ENCODE results near the gene HSPA1A.
"Not testable (repeated sequence)": the region's sequence is repeated elsewhere in the genome, so short reads cannot be mapped to it uniquely, and the experiment has no call there.

Gene HSPA1A

DNA sequence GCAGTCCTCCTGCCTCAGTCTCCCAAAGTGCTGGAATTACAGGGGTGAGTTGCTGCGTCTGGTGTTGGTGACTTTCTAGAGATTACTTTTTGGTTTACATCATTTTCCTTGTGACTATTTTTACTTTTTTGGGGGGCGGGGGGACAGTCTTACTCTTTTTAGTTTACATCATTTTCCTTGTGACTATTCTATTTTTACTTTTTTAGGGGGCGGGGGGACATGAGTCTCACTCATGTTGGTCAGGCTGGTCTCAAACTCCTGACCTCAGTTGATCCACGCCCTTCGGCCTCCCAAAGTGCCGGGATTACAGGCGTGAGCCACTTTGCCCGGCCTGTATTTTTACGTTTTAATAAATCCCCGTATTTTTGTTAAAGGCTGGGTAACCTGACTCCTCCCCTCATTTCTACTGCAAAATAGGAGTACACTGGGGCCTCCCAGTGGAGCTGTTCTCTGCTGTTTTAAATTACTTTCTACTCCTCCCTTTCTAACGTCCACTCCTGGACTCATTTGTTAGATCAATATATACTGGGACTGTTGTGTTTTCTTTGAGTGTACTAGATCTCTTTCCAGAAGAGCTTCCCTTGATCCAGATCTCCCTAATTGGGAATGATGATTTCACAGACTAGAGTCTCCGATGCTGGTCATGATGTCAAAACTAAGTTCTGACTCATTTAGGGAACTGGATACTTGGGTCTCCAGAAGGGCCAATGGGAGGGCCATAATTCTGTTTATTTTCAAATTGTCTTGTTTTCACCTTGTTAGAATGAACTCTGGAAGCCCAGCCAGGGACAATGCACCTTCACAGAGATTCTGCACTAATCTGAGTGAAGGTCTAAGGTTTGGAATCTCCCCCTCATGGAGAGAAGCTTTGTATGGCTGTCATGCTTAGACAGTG, 21.4 kb downstream of the HSPA1A start:
- DNase-seq, result no peak

DNA sequence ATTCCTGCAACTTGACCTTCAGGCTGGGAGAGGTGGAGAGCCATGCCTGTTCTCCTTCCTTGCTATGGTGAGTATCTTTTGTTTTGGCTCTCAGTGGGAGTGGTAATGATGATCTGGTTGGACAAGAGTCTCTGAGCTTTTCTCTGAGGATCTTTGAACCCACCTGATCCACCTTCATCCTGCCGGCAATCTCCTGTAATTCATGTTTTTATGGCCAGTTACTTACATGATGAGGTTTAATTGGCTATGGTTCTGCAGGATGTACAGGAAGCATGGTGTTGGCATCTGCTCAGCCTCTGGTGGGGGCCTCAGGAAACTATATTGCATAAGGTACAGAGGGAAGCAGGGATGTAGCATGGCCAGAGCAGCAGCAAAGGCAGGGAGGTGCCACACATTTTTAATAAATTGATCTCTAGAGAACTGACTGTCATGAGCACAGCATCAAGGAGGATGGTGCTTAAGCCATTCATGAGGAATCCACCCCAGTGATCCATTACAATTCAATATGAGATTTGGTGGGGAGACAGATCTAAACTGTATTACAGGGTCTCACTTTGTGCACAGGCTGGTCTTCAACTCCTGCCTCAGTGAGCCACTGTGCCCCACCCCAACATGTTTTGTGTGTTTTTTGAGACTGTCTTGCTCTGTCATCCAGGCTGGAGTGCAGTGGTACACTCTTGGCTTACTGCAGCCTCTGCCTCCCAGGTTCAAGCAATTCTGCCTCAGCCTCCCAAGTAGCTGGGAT, 22.2 kb downstream of the HSPA1A start:
- no peak for DNase-seq

DNA sequence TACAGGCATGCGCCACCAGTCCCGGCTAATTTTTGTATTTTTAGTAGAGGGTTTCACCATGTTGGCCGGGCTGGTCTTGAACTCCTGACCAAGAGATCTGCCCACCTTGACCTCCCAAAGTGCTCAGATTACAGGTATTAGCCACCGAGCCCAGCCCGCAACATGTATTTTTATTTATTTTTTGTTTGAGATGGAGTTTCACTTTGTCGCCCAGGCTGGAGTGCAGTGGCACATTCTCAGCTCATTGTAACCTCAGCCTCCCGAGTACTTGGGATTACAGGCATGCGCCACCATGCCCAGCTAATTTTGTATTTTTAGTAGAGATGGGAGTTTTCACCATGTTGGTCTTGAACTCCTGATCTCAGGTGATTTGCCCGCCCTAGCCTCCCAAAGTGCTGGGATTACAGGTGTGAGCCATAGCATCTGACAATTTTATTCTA, 22.8 kb downstream of the HSPA1A start:
- DNase-seq, result not testable (repeated sequence)

GRCh38 chr6:31838968-31839367, 23.6 kb downstream of the HSPA1A start:
- DNase-seq, result no peak

DNA sequence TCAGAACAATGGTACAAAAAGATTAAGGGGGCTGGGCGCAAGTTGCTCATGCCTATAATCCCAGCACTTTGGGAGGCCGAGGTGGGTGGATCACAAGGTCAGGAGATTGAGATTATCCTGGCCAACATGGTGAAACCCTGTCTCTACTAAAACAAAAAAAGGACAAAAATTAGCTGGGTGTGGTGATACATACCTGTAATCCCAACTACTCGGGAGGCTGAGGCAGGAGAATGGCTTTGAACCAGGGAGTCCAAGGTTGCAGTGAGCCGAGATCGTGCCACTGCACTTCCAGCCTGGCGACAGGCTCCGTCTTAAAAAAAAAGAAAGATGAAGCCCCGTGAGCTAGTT, 24.4 kb downstream of the HSPA1A start:
- not testable (repeated sequence) for DNase-seq

DNA sequence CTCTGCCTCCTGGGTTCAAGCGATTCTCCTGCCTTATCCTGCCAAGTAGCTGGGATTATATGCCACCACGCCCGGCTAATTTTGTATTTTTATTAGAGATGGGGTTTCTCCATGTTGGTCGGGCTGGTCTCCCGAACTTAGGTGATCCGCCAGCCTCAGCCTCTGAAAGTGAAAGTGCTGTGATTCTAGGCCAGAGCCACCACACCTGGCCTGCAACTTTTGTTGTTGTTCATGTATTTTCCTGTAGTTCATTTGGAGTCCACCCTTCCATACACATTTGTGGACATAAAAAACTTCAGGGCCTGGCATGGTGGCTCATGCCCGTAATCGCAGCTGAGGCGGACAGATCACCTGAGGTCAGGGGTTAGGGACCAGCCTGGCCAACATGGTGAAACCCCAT, 26.7 kb downstream of the HSPA1A start:
- DNase-seq, result no peak

DNA sequence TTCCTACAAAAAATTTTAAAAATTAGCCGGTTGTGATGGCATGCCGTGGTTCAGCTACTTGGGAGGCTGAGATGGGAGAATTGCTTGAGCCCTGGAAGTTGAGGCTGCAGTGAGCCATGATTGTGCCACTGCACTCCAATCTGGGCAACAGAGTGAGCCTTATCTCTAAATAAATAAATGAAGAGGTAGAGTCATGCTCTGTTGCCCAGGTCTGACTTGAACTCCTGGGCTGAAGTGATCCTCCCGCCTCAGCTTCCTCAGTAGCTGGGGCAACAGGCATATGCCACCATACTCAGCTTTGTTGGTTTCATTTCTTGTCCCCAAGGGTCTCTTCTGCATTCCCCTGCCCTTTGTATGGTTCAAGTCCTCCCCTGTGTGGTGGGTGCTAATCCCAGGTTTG, 29.2 kb downstream of the HSPA1A start:
- no peak for DNase-seq

DNA sequence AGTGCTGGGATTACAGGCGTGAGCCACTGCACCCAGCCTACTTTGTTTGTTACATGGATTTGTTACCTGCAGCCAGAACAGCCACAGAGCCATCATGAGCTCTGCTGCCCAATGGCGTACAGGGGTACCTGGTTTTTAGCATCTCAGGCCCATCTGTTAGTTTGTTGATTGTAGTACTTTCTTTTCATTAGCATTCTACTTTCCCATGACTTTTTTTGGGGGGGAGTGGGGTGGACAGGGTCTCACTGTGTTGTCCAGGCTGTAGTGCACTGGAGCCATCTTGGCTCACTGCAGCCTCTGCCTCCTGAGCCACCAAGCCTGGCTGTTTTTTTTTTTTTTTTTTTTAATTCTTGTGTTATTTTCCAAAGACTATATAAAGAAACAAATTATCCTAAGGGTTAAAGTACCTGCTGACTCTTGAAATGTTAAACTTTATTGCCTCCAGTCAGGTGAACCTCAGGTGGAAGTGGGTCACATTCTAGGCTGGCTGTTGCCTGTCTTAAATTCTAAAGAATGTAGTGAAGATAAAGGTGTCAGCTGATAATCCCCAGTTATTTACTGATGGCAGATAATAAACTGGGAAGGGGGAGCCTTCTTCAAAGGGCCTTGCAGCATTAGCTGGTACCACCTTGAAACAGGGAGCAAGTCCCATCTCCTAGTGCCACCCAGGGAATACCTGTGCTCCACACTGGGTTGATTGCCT, 32.1 kb downstream of the HSPA1A start:
- no peak for DNase-seq

GRCh38 chr6:31850765-31851484, 35.6 kb downstream of the HSPA1A start:
- DNase-seq, result no peak

DNA sequence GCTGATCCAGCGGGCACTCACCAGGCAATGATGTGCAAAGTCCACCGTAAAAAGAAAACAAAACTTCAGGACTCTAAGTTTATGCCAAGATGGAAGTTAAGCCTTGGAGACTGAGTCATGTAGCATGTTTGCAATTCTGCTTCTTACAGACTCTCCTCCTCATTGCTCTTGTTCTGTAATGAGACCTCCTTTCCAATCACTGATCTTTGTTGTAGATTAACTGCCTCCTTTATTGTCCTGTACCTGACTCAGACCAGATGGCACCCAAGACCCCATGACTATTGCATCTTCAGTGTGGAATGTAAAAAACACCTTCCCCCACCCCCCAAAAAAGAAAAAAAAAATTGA, 36.1 kb downstream of the HSPA1A start:
- DNase-seq, result no peak

DNA sequence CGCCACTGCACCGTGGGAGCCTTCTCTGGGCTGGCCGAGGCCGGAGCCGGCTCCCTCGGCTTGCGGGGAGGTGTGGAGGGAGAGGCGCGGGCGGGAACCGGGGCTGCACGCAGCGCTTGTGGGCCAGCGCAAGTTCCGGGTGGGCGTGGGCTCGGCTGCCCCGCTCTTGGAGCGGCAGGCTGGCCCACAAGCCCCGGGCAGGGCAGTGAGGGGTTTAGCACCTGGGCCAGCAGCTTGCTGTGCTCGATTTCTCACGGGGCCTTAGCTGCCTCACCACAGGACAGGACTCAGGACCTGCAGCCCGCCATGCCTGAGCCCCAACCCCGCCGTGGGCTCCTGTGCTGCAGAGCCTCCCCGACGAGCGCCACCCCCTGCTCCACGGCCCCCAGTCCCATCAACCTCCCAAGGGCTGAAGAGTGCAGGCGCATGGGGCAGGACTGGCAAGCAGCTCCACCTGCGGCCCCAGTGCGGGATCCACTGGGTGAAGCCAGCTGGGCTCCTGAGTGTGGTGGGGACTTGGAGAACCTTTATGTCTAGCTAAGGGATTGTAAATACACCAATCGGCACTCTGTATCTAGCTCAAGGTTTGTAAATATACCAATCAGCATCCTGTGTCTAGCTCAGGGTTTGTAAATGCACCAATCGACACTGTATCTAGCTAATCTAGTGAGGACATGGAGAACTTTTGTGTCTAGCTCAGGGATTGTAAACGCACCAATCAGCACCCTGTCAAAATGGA, 36.8 kb downstream of the HSPA1A start:
- not testable (repeated sequence) for DNase-seq

- not testable (repeated sequence) for DNase-seq
Observed at GRCh38 chr6:31857774-31858173, 42.4 kb downstream of the HSPA1A start.

DNA sequence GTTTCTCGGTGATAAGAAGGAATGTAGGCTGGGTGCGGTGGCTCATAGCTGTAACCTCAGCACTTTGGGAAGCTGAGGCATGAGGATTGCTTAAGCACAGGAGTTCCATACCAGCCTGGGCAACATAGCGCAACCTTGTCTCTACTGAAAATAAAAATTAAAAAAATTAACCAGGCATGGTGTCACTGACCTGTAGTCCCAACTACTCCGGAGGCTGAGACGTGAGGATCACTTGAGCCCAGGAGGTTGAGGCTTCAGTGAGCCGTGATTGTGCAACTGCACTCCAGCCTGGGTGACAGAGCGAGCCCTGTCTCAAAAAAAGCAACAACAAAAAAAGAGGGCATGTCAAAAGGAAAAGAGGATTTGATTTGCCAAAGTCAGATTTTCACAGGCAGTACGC, 43.4 kb downstream of the HSPA1A start:
- DNase-seq, result no peak

DNA sequence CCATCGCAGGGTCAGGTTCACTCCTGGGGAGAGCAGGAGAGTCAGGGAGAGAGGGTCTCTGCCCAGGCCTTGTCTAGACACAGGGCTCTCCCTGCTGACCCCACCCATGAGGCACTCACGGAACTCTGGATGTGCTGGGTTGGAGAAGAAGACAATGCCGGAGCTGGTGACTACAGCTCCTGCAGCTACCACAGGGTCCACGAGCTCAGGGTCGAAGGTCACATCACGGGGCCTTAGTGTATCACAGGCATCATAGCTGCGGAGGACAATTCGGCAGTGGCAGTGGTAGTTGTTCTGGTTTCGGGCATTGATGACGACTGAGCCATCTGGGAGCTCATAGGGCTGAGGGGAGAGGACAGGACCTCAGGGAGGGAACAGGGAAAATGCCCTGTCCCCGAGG, 44.6 kb downstream of the HSPA1A start:
- DNase-seq, result no peak

DNA sequence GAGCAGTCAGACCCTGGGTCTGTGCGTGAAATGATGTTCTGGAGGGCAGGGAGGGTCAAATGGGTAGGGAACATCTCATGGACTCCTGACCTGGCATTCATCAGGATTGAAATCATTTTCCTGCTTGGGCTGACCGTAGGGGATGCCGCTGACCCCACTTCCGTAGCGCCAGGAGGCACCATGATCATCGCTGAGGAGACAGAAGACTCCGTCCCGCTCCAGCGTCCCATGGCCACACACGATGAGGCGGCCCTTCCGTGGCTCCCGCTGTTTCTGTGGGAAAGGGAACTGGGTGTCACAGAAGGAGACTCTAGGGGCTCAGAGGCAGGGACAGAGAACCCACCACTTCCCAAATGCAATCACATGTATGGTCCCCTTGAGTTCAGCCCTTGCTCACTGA, 45.0 kb downstream of the HSPA1A start:
- no peak for DNase-seq

GRCh38 chr6:31861150-31861549, 45.8 kb downstream of the HSPA1A start:
- DNase-seq, result no peak

DNA sequence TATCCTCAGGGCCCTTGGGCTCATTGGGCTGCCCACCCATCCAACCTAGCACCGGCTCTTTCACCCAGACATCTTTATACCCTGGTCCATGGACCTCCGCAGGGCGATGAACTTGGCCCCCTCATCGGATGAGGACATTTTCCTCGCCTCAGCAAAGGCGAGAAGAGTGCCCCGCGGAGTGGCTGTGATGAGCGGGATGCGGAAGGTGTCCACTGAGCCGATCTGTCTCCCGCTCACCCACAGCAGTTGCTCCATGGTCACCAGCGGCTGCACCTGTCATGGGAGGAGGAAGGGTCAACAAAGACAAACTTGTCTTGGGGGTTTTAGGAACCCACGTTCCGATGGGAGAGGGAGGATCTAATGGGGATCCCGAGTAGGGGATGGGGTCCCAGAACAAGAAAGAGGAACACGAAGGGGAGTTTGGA, 46.6 kb downstream of the HSPA1A start:
- DNase-seq, result no peak

- DNase-seq, result peak; percentile 99
Observed at GRCh38 chr6:31862344-31863235, 47.2 kb downstream of the HSPA1A start, which contains the start of gene NEU1. Gene NEU1 (minus strand): TSS chr6:31862821. CDS start chr6:31862776, 45 bp downstream.

DNA sequence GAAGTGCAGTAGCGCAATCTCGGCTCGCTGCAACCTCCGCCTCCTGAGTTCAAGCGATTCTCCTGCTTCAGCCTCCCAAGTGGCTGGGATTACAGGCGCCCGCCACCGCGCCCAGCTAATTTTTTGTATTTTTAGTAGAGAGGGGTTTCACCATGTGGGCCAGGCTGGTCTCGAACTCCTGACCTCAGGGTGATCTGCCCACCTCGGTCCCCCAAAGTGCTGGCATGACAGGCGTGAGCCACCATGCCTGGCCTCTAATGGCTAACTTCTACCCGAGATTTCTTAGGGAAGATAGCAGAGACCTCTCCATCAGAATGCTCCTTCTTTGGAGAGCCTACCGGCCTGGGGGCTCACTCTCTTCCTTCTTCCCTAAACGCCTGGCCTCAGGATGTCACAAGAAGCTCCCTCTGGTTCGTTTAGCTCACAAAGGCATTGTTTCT, 48.8 kb downstream of the HSPA1A start:
- DNase-seq, result not testable (repeated sequence)

GRCh38 chr6:31864818-31865204, 49.5 kb downstream of the HSPA1A start:
- DNase-seq, result no peak
